Dedifferentiated amniotic fluid mesenchymal stem cell (primary cell): ENCODE measurements around the gene HYOU1.
"Not testable (repeated sequence)": the region's sequence is repeated elsewhere in the genome, so short reads cannot be mapped to it uniquely, and the experiment has no call there.

Source experiments
- DNase-seq: peaks from one replicate; pipeline ENCODE4 v3.0.0-alpha.2; 2016; ENCODE audit errors: extremely low spot score

Gene HYOU1

DNA sequence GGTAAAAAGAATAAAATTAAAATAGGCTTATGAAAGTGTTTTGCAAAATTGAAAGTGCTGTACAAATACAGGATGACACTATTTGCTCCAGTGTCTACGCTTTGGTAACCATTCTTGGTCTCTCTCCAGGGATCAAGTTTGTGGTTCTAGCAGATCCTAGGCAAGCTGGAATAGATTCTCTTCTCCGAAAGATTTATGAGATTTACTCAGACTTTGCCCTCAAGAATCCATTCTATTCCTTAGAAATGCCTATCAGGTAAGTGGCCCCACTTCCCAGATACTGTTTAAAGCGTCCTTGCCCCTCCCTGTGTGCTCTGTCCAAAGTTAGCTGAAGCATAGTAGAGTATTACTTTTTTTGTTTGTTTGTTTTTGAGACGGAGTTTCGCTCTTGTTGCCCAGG lies 35.4 kb downstream of the HYOU1 start:
- DNase-seq, result no peak

DNA sequence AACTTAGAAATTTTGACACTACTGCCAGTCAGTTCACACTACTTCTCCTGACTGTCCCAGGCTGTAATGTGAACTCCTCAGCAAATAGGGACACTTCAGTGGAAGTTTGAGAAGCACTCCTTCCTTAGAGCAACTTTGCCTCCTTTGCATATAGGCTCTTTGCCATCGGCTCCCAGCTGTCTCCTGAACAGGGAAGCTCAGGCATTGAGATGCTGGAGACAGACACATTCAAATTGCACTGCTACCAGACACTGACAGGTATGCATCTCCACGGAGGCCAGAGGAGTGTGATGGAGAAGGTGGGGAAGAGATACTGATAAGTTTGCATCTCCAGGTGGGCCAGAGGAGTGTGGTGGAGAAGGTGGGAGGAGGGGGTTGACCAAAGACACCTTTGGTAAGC lies 37.0 kb downstream of the HYOU1 start:
- no peak for DNase-seq

DNA sequence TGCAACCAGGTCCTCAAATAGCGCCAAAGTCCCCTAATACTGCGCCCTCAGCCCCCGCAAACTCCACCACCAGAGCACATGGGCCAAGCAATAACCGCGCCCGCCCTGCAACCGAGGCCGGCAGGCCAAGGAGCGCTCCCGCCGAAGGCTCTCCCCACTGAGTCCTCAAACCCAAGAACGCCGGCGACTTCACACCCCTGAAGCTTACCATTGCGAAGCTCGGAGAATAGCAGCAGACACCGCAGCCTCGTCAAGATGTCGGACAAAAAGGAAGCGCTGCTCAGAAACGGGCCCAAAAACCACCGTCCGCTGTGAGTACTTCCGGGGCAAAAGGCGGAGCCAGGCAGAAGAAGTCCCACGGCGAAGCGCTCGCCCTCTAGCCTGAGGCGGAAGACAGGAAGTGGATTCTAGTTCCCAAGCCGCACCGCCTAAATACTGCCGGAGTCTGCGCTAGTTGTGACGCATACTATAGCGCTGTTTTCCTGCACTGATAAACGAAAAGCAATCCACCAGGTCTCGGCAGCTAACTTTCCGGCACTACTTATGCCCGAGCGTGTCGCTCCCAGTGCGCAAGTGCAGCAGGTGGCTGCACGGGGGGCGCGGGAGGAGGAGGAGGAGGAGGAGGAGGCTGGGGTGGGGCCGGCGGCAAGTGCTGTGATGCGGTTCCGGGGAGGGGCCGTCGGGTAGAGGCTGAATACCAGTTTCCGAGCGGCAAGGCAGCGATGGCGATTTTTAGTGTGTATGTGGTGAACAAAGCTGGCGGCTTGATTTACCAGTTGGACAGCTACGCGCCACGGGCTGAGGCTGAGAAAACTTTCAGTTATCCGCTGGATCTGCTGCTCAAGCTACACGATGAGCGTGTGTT lies 38.7 kb downstream of the HYOU1 start, which contains the start of the genes RPS25 and TRAPPC4:
Gene RPS25, minus strand, starts transcription at position 270 of the 865 bp plus-strand sequence. Its CDS starts 59 bp downstream, at position 211.
Gene TRAPPC4, plus strand, starts transcription at position 693 of the 865 bp plus-strand sequence. Its CDS starts 30 bp downstream, at position 723.
- peak; percentile 98 for DNase-seq

DNA sequence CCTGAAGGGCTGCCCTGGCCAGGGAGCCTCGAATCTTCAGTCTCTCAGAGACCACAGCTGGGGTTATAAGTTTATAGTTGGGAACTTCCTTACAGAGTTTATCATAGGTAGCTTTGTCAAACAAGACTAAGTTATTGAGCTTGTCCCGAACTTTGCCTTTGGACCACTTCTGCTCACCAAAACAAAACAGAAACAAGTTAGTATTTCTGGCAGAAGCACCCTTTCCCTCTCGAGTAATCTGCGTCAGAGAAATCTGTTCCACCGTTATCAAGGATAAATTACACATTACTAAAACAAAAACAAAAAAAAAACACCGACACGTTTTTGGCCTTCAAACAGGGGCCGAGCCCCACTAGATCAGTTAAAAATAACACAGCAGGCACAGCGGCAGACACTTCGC lies 39.6 kb downstream of the HYOU1 start:
- not testable (repeated sequence) for DNase-seq

DNA sequence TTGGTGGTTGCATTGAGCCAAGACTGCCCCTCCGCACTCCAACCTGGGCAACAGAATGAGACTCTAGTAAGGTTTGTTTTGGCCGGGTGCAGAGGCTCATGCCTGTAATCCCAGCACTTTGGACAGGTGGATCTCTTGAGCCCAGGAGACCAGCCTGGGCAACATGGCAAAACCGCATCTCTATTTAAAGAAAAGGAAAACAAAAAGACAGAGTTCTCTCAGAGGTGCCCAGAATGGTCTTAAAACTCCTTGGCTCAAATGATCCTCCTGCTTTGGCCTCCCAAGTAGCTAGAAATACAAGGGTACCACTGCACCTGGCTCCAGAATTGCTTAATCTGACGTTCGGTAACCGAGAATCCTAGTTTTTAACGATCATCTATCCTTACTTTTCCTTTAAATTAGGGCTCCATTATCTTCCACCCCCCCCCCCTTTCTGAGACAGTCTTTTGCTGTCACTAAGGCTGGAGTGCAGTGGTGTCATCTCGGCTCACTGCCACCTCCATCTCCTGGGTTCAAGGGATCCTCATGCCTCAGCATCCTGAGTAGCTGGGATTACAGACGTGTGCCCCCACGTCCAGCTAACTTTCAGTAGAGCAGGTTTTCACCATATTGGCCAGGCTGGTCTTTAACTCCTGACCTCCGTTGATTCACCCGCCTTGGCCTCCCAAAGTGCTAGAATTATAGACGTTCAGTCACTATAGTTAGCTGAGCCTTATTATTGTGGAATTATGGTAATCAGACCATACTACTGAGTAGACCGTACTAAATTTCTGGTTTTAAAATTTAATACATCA lies 40.6 kb downstream of the HYOU1 start:
- no peak for DNase-seq

DNA sequence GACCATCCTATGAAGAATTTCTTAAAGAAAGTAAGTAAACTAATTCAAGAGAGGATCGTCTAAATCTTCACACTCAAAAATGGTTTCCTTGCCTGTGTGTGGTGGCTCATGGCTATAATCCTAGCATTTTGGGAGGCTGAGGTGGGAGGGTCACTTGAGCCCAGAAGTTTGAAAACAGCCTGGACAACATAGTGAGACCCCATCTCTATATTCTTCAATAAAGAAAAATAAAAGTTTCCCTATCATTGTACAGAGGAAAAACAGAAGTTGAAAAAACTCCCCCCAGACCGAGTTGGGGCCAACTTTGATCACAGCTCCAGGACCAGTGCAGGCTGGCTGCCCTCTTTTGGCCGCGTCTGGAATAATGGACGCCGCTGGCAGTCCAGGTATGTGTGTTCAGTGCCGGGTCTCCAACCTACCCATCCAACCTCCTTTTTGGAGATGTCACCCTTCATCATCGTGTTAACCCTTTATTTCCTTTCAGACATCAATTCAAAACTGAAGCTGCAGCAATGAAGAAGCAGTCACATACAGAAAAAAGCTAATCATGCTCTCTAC lies 41.9 kb downstream of the HYOU1 start:
- no peak for DNase-seq

DNA sequence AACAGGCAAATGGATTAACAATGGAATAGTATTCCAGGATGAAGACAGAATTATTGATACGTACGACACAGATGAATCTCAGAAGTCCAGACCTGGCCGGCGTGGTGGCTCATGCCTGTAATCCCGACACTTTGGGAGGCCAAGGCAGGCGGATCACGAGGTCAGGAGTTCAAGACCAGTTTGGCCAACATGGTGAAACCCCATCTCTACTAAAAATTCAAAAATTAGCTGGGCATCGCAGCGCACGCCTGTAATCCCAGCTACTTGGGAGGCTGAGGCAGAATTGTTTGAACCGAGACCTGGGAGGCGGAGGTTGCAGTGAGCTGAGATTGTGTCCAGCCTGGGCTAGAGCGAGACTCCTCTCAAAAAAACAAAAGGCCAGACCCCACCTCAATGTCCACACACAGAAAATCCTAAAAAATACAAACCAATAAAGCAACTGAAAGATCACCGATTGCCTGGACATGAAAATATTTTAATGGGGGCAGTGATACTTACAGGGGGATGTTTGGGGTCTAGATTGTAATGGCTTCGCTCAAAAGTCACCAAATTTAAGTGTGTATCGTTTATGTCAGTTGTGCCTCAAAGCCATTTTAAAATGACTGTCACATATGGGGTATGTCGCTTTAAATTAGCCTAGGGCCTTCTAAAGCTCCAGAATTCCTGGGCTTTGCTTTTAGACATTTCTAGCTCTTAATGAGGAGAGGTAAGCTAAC lies 42.6 kb downstream of the HYOU1 start:
- DNase-seq, result no peak

DNA sequence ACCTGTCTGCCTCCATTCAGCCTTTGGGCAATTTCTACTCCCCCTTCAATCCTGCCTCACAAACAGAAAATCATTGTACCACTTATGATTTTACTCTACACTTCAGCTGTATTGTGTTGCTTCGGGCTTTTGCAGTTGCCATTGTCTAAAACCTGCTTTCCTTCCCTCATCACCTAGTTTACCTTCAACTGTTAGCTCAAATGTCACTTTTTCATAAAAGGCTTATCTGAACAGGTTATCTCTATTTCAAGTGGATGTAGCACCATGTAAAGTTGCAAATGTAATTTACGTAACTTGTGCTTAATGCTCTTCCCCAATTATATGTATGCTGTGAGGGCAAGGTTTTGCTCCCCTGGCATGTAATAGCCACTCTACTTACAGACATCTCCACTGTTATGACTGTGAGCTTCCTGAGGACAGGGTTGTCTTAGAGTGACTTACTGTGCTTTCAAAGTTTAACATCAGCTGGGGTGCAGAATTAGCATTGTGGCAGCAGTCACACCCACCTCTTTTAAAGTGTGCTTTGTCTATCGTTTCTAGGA lies 44.3 kb downstream of the HYOU1 start:
- DNase-seq, result no peak

DNA sequence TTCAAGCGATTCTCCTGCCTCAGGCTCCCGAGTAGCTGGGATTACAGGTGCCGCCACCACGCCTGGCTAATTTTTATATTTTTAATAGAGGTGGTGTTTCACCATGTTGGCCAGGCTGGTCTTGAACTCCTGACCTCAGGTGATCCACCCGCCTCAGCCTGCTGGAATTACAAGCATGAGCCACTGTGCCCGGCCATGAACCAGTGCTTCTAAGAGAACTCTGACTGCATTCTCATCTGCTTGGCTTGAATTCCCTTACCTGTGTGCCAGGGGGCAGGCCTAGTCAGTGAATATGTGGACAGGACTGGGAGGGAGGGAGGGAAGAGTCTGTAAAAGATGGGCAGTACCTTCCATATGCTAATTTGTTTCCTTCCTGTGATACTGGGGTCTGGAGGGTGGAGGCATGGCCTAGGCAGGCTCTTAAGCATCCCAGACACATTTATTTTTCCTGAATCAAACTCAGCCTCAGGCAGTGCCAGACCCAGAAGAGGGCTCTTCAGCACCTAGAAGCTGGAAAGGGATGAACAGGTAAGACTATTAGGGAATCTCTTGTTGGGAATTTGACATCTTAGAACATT lies 45.4 kb downstream of the HYOU1 start:
- no peak for DNase-seq

DNA sequence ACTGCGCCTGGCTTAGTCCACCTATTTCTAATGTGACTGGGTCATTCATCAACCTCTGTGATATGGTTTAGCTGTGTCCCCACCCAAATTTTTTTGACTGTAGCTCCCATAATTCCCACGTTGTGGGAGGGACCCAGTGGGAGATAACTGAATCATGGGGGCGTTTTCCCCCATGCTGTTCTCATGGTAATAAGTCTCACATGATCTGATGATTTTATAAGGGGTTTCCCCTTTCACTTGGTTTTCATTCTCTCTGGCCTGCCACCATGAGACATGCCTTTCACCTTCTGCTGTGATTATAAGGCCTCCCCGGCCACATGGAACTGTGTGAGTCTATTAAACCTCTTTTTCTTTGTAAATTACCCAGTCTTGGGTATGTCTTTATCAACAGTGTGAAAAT lies 50.3 kb downstream of the HYOU1 start:
- no peak for DNase-seq

DNA sequence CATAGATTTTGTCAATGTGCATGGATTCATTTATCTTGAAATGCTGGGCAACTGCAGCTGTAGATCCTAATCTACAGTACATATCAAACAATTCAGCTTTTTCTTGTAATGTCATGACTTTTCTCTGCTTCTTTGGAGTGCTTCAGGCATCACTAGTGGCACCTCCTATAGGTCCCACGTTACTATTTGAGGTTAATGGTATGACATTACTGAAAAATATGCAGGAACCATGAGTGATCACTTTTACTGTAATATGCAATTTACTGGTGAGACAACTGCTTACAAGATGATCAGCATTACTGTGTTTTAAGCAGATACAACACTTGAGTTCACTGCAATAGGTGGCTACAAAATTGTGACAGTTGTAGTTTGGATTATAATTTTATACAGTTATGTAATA lies 56.1 kb downstream of the HYOU1 start:
- DNase-seq, result no peak

DNA sequence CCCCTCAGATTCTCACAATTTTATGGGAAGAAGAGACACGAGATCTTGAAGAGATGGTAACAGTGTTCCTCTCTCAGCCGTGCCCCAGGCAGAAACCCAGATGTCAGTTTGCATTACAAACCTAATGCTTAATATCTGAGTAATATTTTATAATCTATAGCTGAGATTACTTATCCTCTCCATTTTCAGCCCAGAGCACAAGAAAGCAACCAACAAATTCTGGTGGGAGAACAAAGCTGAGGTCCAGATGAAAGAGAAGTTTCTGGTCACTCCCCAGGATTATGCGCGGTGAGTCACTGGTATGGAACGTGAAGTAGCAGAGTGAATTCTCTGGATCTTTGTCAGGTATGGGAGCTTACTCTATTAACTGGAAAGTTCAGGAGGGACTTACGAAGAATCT lies 58.2 kb downstream of the HYOU1 start:
- no peak for DNase-seq

DNA sequence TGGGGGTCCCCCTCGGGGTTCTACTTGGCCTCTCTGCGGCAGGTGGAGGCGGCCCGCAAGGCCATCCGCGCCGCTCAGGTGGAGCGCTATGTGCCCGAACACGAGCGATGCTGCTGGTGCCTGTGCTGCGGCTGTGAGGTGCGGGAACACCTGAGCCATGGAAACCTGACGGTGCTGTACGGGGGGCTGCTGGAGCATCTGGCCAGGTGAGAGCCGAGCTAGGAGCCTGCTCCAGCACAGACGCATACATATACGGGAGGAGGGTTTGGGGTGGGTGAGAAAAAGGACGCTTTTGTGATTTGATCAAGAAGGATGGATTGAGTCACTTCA lies 58.7 kb downstream of the HYOU1 start:
- DNase-seq, result no peak

DNA sequence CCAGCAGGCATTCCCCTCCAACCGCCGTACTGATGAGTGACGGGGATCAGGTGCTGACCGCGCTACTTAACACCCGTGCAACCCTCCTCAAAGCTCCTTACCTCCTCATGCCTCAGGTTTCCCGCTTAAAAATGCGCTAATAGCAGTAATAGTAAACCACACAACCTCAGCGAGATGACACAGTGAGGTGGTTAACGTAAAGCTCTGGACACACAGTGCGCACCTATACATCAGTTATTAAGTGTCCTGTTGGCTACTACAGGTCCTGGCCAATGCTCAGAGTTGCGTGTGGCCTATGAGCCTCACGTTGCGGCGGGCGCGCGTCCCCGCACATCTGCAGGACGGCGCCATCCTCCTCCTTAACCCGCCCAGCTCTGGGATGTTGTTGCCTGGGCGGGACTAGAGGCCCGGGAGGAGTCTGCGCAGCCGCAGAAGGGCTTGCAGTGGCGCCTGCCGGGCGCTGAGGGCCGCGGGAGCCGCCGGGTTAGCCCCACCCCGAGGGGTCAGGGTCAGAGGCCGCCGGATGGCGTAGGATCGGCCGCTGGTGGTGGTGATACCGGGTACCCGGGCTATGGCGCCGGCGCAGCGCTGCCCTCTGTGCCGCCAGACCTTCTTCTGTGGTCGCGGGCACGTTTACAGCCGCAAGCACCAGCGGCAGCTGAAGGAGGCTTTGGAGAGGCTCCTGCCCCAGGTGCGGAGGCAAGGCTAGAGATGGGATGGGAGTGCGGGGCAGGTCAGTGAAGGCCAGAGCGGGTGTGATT lies 59.2 kb downstream of the HYOU1 start, which contains the start of gene CENATAC:
Gene CENATAC, plus strand, starts transcription at position 512 of the 761 bp plus-strand sequence. Its CDS starts 60 bp downstream, at position 572.
- DNase-seq, result peak; percentile 73

DNA sequence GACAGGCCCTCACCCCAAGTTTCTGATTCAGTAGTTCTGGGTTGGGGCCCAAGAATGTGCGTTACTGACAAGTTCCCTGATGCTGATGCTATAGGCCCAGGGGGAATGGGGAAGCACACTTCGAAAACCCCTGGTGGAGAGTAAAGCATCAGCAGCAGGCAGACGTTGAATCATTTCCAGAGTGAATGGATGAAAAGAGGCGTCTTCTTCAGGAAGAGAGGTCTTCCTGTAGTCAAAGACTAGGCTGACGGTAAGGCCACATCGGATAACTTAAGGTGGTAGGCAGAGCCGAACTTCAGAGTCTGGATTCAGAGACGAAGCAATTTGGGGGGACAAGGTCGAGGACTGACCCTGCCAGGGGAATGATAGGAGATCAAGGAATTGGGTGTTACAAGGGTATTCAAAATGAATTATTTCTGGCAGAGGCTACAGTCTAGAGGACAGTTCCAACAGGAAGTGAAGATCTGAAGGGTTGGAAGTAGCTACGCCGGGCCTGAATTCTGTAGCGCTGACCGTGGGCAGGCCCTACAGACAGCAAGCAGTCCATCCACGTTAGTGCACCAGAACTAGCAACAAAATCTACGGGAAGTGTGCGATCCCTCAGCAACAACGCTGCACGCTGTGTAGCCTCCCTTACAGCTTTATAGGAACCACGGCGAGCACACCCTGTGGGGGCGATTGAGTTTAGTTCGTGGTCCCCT lies 59.9 kb downstream of the HYOU1 start:
- DNase-seq, result no peak
